GM19324 (cell line): Measurements from ENCODE around the gene PLSCR3.

Experiments used
- ATAC-seq: cut with Tn5 transposase; IDR thresholded peaks from one replicate; pipeline ENCODE4 v1.9.1; 2021; ENCODE audit warnings: mild to moderate bottlenecking, moderate library complexity; ENCODE audit not compliant: unreplicated experiment, low FRiP score

PLSCR3 gene

DNA sequence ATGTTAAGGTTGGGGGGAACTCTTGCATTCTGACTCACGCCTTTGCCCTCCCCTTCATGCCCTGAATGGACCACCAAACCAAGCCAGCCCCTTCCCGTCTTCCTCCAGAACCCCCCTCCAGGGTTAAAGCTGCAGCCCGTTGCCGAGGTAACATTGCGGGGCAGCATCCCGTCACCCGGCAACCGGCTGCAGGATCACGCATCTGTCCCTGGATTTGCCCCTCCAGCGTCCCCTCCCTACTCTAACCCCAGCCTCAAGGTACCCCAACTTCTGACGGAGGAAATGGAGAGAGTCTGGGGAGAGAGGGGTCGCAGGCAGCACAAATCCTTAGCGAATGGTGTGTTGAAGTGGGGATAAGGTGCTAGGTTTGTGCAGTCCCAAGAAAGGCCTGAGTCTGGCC lies 12.8 kb upstream of the PLSCR3 start:
- ATAC-seq: no peak

DNA sequence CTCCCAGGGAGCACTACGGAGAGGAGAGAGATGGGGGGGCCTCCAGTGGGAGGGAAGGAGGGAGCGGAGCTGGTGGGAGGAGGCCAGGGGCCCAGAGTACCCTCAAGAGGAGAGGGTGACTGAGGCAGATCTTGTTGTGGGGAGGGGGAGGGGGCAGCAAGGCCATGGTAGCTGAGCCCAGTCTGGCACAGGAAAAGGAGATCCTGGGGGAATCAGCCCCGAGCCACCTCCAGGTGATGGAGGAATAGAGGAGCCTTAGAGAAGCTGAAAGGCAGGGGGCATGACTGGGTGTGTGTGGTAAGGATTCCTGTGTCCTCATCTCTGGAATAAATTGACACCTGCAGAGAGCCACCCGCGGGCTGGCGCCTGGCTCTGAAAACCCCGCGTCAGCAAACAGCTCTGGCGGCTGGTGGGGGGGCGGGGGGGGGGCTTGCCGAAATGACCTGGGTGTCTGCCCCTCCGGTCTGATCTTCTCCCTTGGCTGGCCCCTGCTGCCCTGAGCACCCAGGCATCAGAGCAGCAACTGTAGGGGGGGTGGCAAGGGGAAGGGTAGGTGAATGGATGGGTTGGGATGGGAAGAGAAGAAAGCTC lies 12.0 kb upstream of the PLSCR3 start:
- no peak for ATAC-seq

DNA sequence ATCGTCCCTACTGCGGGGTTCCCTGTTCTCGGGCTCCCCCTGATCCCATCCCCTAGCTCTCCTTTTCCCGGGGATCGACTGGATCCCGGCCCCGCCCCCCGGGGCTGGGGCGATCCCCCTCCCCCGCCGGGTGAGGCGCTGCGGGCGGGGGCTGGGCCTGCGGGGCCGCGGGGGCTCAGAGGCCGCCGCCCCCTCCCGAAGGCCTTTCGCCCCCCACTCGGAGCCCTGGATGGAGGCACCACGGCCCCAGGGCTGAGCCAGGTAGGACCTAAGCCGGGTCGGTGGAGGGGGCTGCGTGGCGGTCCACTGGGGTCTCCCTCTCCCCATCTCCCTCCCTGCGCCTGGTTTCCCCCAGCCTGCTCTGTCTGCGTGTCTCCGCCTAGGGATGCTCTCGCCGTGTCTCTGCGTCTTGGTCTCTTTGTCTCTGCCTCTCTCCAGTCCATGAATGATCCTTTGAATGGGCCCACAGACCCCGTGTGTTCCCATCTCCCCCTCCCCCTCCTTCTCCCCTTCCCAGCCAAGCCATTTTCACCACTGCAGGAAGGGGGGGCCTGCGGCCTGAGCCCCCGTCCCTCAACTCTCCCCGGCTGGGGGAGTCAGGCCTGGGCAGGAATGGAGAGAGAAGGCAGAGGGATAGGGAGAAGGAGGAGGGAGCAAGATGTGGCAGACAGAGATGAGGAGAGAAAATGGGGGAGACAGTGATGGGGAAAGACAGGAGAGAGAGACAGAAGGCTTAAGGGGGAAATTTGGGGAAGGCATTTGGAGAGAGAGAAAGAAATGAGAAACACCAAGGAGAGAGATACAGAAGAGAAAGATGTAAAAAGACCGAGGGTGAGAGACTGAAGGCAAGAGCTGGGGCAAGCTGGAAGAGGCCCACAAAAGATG lies 11.3 kb upstream of the PLSCR3 start:
- no peak for ATAC-seq

DNA sequence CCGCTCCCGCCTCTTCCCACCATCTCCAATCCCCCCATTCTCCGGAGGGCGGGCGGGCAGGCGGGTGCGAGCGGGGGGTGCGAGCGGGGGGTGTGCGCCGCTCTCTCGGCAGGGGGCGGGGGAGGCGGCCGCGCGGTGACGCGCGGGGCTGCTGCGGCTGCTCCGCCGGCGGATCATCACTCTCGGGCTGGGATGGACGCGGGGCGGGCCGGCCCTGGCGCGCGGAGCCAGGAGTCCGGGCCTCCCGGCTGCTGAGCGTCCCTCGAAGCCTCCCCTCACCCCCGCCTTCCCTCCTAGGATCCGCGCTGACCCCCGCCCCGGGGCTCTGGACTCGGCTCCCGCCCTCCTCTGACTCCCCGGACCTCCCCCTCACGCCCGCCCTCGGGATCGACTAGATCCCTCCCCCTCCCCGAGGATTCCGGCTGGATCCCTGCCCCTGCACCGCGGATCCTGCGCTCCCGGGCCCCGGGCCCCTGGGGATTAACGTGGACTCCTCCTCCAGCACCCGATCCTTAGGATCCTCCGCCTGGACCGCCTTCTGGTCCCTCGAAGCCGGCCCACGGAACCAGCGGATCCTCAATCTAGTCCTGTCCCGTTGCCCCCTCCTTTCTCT lies 10.5 kb upstream of the PLSCR3 start:
- ATAC-seq: peak; percentile 6

DNA sequence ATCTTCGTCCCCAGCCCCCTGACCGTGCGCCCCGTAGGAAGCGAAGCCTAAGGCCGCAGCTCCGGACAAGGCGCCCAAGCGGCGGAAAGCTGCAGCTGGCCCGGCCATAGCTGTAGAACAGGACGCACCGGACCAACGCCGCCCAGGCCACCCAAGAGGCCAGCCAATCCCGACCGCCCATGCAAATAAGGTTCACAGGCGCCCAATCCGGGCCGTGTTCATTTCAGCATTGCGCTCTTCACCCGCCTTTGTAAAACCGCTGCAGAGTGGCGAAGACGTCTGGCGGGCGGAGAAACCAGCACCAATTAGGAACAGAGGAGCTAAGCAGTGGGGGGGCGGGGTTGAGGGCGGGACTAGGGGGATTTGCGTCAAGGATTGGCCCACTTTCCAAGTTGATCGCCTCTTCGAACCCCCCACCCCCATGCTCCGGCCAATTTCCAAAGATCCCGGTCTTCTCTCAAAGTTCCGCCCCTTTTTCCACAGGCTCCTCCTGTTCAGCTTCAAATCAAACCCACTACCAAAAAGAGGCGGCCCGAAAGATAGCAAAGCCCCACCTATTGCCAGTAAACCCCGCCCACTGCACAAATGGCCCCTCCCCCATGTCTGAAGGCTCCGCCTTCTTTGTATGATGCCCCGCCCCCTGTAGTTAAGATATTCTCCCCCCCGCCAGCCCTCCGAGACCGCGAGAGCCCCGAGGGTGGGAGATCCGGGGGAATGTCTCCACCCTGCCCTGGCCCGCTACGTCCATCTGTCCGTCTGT lies 9.8 kb upstream of the PLSCR3 start, which contains the start of gene TMEM256:
TSS of gene TMEM256 (minus strand) at position 121 of the 760 bp plus-strand sequence. CDS start at position 108, 13 bp downstream.
- ATAC-seq: peak; percentile 95

DNA sequence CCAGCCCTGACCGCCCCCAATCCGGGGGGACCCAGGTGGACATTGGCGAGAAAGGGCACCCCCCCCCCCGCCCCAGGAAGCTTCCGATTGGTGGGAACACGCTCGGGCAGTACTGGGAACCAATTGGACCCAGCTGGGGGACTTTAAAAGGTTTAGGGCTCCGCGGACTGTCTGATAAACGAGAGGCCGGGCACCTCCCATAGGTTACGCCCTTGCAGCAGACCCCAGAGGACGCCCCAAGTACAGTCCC lies 9.3 kb upstream of the PLSCR3 start:
- no peak for ATAC-seq

DNA sequence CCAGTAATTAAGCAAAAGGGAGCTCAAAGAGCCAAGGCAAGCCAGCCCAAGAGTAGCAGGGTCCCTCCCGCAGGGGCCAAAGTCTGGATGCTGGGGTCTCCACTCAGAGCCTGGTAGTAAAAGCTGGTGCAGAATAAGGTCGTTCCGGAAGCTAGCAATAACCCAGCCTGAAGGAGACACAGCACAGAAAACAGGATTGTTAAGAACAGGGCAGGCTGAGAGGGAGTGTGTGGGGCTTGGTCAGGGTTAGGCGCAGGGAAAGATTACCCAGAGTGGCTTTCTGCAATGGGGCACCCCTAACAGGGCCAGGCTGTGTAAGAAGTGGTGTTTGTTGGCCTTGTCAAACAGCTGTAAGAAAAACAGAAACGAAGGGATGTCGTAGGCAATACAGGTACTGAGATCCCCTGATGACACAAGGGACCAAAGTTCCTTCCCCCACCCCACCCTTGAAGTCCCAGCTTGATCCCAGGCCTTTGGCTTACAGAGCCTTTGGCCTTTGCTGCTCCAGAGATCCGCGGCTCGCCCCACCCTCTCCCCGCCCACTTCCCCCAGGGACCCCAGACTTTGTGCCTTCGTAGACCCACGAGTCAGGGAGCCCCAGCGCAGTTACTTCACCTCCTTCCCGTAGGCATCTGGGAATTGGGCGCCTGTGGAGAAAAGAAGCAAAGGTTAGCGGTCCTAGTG lies 8.9 kb upstream of the PLSCR3 start:
- ATAC-seq: no peak

DNA sequence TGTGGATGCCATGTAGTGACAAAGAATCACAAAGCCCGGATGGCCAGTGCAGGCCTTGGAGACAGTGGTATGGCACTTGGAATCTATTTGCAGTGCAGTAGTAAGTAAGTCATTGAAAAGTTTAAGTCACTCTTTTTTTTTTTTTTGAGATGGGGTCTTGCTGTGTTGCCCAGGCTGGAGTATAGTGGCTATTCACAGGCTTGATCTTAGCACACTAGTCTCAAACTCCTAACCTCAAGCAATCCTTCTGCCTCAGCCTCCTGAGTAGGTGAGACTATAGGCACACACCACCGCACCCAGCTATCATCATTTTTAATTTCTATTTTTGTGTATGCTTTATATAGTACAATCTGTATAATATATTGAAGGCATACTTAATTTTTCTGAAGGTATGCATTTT lies 4.3 kb upstream of the PLSCR3 start:
- no peak for ATAC-seq

DNA sequence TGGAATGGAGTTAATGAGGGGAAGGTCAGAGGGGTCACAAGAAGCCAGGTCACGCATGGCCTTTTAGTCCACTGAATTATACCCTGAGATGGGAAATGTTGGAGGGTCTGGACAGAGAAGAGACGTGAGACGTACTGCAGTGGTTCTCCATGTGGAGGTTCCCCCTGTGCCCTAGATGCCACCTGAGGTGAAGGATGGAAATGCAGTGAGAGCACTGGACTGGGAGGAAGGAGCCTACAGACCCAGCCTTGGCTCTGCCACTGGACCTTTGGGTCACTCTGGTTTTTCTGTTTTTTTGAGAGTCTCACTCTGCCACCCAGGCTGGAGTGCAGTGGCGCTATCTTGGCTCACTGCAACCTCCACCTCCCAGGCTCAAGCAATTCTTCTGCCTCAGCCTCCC lies 1.8 kb upstream of the PLSCR3 start:
- ATAC-seq: no peak

DNA sequence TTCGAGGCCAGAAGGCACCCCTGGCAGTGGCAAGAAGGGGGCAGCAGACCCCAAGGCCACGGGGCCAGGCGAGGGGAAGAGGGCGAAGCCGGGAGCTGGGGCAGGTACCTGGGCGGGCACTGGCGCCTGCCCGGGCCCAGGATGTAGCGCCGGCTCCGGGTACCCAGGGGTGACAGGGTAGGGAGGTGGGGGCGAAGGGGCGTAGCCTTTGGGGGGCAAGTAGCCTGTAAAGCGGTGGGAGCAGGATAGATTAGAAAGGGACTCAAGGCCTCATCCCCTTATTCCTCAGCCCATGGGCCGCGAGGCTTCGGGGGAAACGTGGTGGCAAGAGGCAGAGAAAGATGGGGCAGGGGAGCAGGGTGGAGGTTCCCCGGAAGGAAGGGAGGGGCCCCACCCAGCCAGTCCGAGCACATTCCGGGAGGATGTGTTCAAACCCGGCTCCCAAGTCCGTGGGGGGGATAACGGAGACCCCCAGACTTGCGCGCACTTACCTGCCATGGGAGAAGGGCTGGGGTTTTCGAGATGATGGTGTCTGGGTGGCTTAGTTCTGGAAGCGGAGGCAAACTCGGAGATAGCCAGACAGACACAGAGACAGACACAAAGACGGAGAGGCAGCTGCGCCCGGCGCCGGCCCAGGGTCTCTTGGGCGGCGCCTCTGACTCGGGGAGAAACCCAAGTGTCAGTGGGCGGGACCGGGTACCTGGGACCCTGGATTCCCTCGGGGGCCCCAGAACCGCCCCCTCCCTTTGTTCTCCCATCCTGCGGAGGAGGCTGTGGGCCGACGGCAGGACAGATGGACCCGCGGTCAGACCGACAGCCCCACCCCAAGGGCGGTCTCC lies 493 bp downstream of the PLSCR3 start:
- peak; percentile 36 for ATAC-seq

DNA sequence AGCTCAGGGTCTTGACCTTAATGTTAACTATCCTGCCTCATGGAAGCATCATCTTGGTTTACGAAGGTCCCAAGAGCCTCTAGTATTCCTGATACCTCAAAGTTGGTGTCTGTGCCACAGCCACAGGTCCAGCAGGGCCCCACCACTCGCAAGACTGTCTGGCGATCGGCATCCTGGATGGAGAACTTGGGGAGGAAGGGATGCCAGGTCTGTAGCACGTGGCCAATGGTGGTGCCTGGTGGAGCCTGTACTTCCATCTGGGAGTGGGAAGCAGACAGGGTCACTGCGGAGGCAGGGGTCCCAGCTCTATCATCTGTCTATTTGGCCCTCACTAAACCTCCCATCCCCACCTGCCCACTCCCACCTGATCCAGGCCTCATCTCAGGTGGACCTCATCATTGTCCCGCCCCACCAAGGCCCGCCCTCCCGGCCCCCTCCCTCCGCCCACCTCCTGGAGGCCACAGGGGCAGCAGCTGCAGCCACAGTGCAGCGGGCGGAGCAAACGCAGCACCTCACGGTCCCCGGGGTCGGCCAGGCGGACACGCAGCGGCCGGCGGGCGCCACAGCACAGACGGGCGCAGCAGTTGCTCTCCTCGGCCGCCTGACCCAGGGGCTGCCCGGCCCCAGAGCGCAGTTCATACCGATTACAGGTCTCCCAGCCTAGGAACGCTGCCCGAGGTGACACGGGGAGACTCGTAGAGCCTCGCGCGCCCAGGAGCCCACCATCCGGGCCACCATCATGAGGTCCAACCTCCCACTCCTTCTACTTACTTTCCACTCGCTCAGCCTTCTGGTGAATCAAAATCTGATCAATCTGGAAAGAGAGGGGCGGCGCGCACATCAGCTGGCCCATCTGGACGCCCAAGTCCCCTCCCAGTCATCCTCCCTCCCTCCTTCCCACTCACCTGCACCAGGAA lies 1.4 kb downstream of the PLSCR3 start:
- ATAC-seq: no peak

DNA sequence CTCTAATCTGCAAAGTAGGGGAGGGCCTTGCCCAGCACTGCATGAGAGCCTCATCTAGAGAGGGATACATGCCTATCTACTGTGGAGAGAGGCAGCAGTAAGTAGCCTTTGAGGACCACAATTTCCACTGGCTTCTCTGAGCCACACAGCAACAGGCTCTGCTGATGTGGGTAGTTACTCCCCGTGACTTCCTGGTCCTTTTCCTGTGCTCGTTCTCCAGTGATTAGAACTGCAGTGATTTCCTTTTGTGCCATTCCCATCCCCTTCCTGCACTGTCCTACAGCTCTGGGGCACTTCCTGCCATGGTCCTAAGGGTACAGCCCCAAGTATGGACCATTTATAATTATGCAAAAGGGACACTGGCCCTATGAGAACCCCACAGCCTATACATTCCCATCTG lies 3.0 kb downstream of the PLSCR3 start:
- no peak for ATAC-seq

DNA sequence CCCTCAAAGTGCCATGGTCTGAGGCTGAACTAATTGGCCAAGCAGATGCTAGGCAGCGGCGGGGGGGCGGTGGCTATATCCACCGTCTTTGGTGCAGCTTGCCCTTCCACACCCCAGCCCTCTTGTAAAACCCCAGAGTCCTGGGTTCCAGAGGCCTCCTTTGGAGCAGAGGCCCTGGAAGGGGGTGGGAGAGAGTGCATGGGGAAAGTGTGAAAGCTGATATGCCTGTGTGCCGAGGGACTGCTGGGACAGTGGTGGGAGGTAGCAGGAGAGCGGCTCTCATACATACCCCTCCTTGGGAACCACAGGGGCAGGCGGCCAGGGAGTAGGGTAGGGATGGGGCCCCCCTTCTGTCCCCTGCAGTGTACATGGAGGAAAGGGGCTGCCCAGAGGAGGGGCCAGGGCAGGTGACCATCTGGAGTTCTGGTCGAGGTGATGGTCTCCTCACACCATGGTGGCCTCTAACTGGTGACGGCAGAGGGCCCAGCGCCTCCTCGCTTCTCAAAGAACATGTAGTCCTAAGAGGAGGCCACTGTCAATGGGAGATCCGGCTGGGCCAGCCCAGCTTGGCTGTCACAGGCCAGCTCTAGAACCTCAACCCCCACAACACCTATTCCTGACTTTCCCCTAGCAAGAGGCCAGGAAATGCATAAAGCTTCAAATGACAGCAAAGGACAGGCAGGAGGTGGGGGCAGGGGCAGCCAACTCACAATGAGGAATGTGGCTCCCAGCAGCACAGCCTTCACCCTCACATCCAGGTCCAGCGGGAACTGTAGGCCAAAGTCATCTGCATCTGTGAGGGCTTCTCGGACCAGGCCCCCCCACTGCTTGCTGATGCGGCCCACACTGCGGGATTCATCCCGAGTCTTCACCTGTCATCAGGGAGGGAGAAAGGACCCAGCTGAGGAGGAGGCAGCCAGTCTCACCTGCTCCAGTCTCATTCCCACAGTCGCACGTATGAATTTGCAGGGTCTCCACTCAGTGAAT lies 4.1 kb downstream of the PLSCR3 start:
- ATAC-seq: no peak

DNA sequence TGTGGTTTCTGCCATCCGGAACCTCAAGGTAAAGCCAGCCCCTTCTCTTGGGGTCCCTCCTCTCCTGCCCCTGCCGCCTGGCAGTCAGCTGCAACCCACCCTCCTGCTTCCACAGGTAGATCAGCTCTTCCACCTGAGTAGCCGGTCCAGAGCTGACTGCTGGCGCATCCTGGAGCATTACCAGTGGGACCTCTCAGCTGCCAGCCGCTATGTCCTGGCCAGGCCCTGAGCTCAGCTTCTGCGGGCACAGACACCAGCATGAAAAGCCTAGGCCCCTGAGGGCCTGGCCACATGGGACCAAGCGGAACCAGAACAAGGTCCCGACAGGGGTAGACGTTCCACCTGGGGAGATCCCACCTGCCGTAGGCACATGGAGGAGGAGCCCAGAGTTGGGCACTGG lies 5.5 kb downstream of the PLSCR3 start:
- ATAC-seq: no peak

DNA sequence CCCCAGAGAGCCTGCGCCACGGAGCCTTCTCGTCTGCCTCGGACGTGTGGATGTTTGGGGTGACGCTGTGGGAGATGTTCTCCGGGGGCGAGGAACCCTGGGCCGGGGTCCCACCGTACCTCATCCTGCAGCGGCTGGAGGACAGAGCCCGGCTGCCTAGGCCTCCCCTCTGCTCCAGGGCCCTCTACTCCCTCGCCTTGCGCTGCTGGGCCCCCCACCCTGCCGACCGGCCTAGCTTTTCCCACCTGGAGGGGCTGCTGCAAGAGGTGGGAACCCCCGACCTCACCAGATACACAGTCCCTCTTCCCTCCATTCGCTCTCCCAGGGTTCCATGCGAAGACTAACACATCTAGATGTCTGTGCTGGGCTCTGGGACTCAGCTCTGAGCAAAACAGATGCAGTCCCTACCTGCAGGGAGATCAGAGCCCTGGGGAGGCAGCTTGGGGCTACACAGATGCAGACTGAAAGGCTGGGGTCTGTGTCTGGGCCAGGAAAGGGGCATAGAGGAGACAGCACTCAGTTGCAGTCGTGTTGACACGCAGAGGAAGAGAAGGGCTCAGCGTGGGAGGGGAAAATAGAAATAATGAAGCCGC lies 9.7 kb downstream of the PLSCR3 start:
- ATAC-seq: no peak

DNA sequence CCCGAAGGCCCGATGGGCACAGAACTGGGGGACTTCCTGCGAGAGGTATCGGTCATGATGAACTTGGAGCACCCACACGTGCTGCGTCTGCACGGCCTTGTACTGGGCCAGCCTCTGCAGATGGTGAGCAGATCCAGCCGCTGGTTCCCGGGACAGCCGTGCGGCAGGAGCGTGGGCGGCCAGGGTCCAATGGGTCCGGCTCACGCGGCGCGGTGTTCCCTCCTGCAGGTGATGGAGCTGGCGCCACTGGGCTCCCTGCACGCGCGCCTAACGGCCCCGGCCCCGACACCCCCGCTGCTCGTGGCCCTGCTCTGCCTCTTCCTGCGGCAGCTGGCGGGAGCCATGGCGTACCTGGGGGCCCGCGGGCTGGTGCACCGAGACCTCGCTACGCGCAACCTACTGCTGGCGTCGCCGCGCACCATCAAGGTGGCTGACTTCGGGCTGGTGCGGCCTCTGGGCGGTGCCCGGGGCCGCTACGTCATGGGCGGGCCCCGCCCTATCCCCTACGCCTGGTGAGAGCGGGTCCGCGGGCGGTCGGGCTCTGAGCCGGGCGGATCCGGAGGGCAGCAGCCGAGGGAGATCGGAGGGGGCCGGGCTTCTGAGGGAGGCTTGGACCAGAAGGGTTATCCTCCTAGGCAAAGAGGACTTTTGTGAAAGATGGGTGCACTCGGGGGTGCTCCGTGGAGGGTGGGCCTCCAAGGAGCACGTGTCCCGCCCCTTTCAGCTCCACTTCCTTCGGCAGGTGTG lies 10.4 kb downstream of the PLSCR3 start:
- ATAC-seq: peak; percentile 62

DNA sequence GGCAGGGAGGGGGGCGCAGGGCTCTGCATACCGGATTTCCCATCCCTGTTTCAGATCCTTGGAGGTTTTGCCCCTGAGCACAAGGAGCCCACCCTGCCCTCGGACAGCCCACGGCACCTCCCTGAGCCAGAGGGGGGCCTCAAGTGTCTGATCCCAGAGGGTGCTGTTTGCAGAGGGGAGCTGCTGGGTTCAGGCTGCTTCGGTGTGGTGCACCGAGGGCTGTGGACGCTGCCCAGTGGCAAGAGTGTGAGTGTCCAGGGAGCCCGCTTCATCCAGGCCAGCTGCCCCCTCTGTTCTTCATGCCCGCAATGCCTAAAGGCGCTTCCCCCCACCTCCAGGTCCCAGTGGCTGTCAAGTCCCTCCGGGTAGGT lies 11.0 kb downstream of the PLSCR3 start:
- ATAC-seq: no peak
